PC-3 (cell line): ENCODE data around the gene KIF1C. TPM values are rescaled to one million over a fixed set of nuclear protein-coding genes. Genes with fewer than 3 reads are reported as not detected.

ENCODE experiments used
- ATAC-seq: fragments of 200-7000 bp; cut with Tn5 transposase; 2 replicates; pipeline ENCODE4 v1.9.1; 2020; ENCODE audit warnings: mild to moderate bottlenecking, moderate library complexity
- BruUV-seq: library from RNA; stranded (reverse); fragments of 400-500 nt; replicated peaks from 2 replicates; lab custom pipeline; 2021; lab: Mats Ljungman, UMichigan
- CTCF ChIA-PET: fragments of 300-600 bp; sonication (Branson Sonifier 250); formaldehyde crosslinking; loops from one replicate; lab custom pipeline; 2022; ENCODE audit warnings: antibody characterized with exemption; lab: Charles Lee
- POLR2A ChIA-PET: fragments of 300-600 bp; sonication (Branson Sonifier 250); formaldehyde crosslinking; loops from one replicate; lab custom pipeline; 2022; ENCODE audit warnings: antibody characterized with exemption; ENCODE audit not compliant: unreplicated experiment; lab: Charles Lee
- DNase-seq: peaks from one replicate; pipeline ENCODE4 v3.0.0-alpha.2; 2015
- H2AFZ ChIP-seq: fragments of 300-600 bp; sonication (generic); 2 replicates; pipeline ENCODE4 v1.6.0; 2016; ENCODE audit warnings: antibody characterized with exemption, low read length
- H3F3A ChIP-seq: fragments of 300-600 bp; sonication (generic); one replicate; pipeline ENCODE4 v1.6.0; 2017; ENCODE audit warnings: antibody characterized with exemption, low read length, control low read depth, mild to moderate bottlenecking; ENCODE audit not compliant: unreplicated experiment
- H3K27ac ChIP-seq: fragments of 300-600 bp; sonication (generic); 2 replicates; pipeline ENCODE4 v1.5.1; 2016; ENCODE audit warnings: mild to moderate bottlenecking, low read length
- H3K27me3 ChIP-seq: fragments of 300-600 bp; sonication (generic); 2 replicates; pipeline ENCODE4 v1.6.1; 2016; ENCODE audit warnings: low read length, mixed read lengths
- H3K36me3 ChIP-seq: fragments of 300-600 bp; sonication (generic); 2 replicates; pipeline ENCODE4 v1.6.1; 2016; ENCODE audit warnings: low read depth, mixed run types, low read length, mixed read lengths
- H3K4me1 ChIP-seq: fragments of 300-600 bp; sonication (generic); 2 replicates; pipeline ENCODE4 v1.5.1; 2016; ENCODE audit warnings: low read length; ENCODE audit not compliant: insufficient read depth
- H3K4me2 ChIP-seq: fragments of 300-600 bp; sonication (generic); 2 replicates; pipeline ENCODE4 v1.6.0; 2016; ENCODE audit warnings: low read length
- H3K4me3 ChIP-seq: fragments of 300-600 bp; sonication (generic); 2 replicates; pipeline ENCODE4 v1.5.1; 2016; ENCODE audit warnings: mild to moderate bottlenecking, low read length, mixed read lengths
- H3K79me2 ChIP-seq: fragments of 300-600 bp; sonication (generic); 2 replicates; pipeline ENCODE4 v1.6.1; 2017; ENCODE audit warnings: low read length, mixed read lengths
- H3K9ac ChIP-seq: fragments of 300-600 bp; sonication (generic); 2 replicates; pipeline ENCODE4 v1.6.0; 2016; ENCODE audit warnings: mild to moderate bottlenecking, low read length
- H3K9me2 ChIP-seq: fragments of 300-600 bp; sonication (generic); replicated peaks from 2 replicates; pipeline ENCODE4 v1.6.1; 2016; ENCODE audit warnings: mixed run types, low read length, mixed read lengths
- H3K9me3 ChIP-seq: fragments of 300-600 bp; sonication (generic); 2 replicates; pipeline ENCODE4 v1.6.1; 2016; ENCODE audit warnings: low read length, mixed read lengths
- H4K20me1 ChIP-seq: fragments of 300-600 bp; sonication (generic); 2 replicates; pipeline ENCODE4 v1.6.1; 2016; ENCODE audit warnings: low read length, mixed read lengths
- CTCF ChIP-seq: fragments of 300-600 bp; sonication (generic); conservative IDR thresholded peaks from 2 replicates; pipeline ENCODE4 v1.5.1; 2017; ENCODE audit warnings: antibody characterized with exemption, low read depth, mild to moderate bottlenecking, low read length
- EZH2 ChIP-seq: fragments of 300-600 bp; sonication (generic); IDR thresholded peaks from one replicate; pipeline ENCODE4 v1.6.1; 2017; ENCODE audit warnings: antibody characterized with exemption, mild to moderate bottlenecking, low read length; ENCODE audit not compliant: unreplicated experiment
- EZH2phosphoT487 ChIP-seq: fragments of 300-600 bp; sonication (generic); IDR thresholded peaks from 2 replicates; pipeline ENCODE4 v1.6.1; 2018; ENCODE audit warnings: mild to moderate bottlenecking, antibody characterized with exemption, low read length, borderline replicate concordance
- intact Hi-C: fragments of 100-400 bp; cut with micrococcal nuclease; formaldehyde crosslinking; loops from 2 replicates; pipeline ENCODE4 v1.9.0; 2023
- total RNA-seq: library from RNA; depleted of rRNA; stranded (reverse); fragments of >200 nt; gene quantifications from 2 replicates; pipeline ENCODE4 v1.2.3, GENCODE V29; 2014

Gene KIF1C
- total RNA-seq, 1 experiment from 2014 or later = 60.9 TPM

DNA sequence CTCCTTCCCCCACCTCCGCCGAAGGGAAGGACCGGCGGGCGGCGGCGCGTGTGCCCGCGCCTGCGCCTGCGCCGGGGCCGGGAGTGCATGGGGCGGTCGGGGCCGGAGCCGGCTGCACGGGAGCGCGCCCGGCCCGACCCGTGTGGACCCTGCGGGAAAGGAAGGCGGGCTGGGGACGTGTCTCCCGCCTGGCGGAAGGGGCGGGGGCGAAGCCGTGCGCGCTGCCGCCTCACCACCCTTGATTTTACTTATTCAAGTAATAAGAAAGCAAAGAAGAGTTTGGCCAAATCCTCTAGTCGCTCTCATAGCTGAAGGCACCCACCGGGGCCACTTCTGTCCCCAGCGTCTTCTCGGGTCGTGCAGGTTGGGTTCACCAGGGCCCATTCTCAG lies 48.8 kb upstream of the KIF1C start:
- Histone ChIP-seq H3F3A (no peaks in the 10 kb centered on the region), H2AFZ (peak overlapping the region; percentile 84), H3K4me2 (peak overlapping the region; percentile 98), H3K27me3 (no peaks in the 10 kb centered on the region), H3K4me3 (peak overlapping the region; percentile 90), H3K4me1 (peaks cover 30% of the 10 kb centered on the region), H3K36me3 (peaks cover 23% of the 10 kb centered on the region), H3K79me2 (peaks cover 47% of the 10 kb centered on the region), H3K9me3 (no peaks in the 10 kb centered on the region), H3K9ac (peak overlapping the region; percentile 93), H3K9me2 (no peaks in the 10 kb centered on the region), H3K27ac (peak overlapping the region; percentile 85), H4K20me1 (peaks cover 26% of the 10 kb centered on the region)
- ATAC-seq (peak; percentile 55), DNase-seq (peak; percentile 85)
- intact Hi-C loops = loop anchor here (1.0 kb wide), 1 partner anchor 18 kb away; the partner anchor contains the start of gene SPAG7
- TF ChIP-seq CTCF (no peak), EZH2phosphoT487 (peak; percentile 89)
- no TSS peak for BruUV-seq
- ChIA-PET CTCF (no interaction called here), POLR2A (interaction anchor here (0.7 to 1.1 kb wide), 3 partner anchors 9 to 21 kb away, joined by 3 to 4 read pairs (median 3); partner anchors contain the start of genes SLC25A11 and SPAG7)

DNA sequence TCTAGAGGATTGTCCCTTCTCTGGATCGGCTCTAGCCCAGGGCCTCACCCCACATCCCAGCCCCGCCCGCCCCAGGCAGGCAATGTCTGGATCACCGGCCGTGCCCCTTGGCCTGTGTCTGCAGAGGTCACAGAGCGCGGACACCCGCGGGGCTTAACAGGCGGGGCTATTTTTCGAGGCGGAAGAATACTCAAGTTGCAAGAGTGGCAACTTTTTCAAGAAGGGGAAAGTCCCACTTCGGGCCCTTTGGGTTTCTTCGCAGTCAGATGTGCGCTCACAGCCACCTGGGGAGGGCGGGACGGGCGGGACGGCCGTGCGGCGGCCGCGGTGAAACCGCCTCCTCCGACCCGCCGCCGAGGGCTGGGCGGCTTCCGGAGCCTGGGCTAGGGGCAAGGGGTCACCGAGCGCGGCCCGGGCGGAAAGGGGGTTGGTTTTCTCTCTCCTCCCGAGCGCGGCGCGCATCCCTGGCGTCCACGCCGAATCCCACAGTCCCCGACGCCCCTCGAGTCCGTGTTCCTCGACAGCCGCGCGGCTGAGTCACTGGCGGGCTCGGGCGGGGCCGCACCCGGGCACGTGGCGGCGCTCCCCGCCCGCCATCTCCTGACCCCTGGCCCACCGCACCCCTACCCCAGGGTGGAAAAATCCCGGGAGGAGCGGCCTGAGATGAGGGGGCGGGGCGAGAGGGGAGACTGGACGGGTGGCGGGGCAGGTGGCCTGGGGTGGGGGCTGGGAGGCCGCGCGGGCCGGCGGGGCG lies 48.3 kb upstream of the KIF1C start:
- TF ChIP-seq EZH2phosphoT487 = peak; percentile 78
- TF ChIP-seq EZH2 = no peak
- H3K4me1 ChIP-seq = peaks cover 27% of the 10 kb centered on the region
- H3K4me3 ChIP-seq = peak overlapping the region; percentile 90
- H3K27me3 ChIP-seq = no peaks in the 10 kb centered on the region
- peak overlapping the region; percentile 72 for H2AFZ ChIP-seq
- no peaks in the 10 kb centered on the region for H3F3A ChIP-seq
- ChIA-PET CTCF (no interaction called here), POLR2A (interaction anchor here (0.7 to 1.1 kb wide), 2 partner anchors 10 to 20 kb away, joined by 3 to 4 read pairs; partner anchors contain the start of gene SLC25A11)
- BruUV-seq = no TSS peak
- H3K79me2 ChIP-seq = peaks cover 41% of the 10 kb centered on the region
- peak; percentile 17 for ATAC-seq
- H4K20me1 ChIP-seq = peaks cover 22% of the 10 kb centered on the region
- peaks cover 19% of the 10 kb centered on the region for H3K36me3 ChIP-seq
- intact Hi-C loops = loop anchor here (1.0 kb wide), 1 partner anchor 18 kb away; the partner anchor contains the start of gene SPAG7
- no peaks in the 10 kb centered on the region for H3K9me3 ChIP-seq
- peak overlapping the region; percentile 85 for H3K27ac ChIP-seq
- peak overlapping the region; percentile 98 for H3K4me2 ChIP-seq
- H3K9me2 ChIP-seq = no peaks in the 10 kb centered on the region
- DNase-seq = peak; percentile 74
- H3K9ac ChIP-seq = peak overlapping the region; percentile 93

GRCh38 chr17:4950075-4950745 lies 47.5 kb upstream of the KIF1C start:
- peak overlapping the region; percentile 74 for H3K4me3 ChIP-seq
- DNase-seq = peak; percentile 11
- H3K9me3 ChIP-seq = no peaks in the 10 kb centered on the region
- H3K4me1 ChIP-seq = peaks cover 20% of the 10 kb centered on the region
- intact Hi-C loops = no loop called here
- ChIA-PET CTCF (interaction anchor here (0.6 kb wide), 1 partner anchor 11 kb away, joined by 3 read pairs; the partner anchor contains the start of gene SLC25A11), POLR2A (interaction anchor here (0.7 kb wide), 1 partner anchor 17 kb away, joined by 5 read pairs; the partner anchor contains the start of gene SPAG7)
- peaks cover 14% of the 10 kb centered on the region for H3K36me3 ChIP-seq
- TF ChIP-seq EZH2phosphoT487 = no peak
- TF ChIP-seq EZH2 = no peak
- no peak for TF ChIP-seq CTCF
- H3K9me2 ChIP-seq = no peaks in the 10 kb centered on the region
- H3K4me2 ChIP-seq = peak overlapping the region; percentile 93
- H3F3A ChIP-seq = no peaks in the 10 kb centered on the region
- no peaks in the 10 kb centered on the region for H3K27me3 ChIP-seq
- peak overlapping the region; percentile 85 for H3K27ac ChIP-seq
- ATAC-seq = peak; percentile 19; the same call in 1 of the 2 replicates
- peaks cover 16% of the 10 kb centered on the region for H4K20me1 ChIP-seq
- H3K9ac ChIP-seq = peak overlapping the region; percentile 64
- H3K79me2 ChIP-seq = peaks cover 34% of the 10 kb centered on the region
- H2AFZ ChIP-seq = peak overlapping the region; percentile 82
- TSS peak; percentile 70 for BruUV-seq
